ENCODE measurements around the gene FOXP2. TPM values are rescaled to one million over a fixed set of nuclear protein-coding genes. Genes with fewer than 3 reads are reported as not detected.
A peak's percentile ranks its signal among the peaks of the same experiment; 100 is the strongest.

Gene FOXP2
- total RNA-seq, 1 donor from 2014 or later: 5.3 TPM

- Histone ChIP-seq H3K4me3 (ENCODE audit: low read depth, low read length) (no peak overlapping the region), H3K36me3 (ENCODE audit: control insufficient read depth, insufficient read depth, low read length) (no peaks in the 10 kb centered on the region), H3K27me3 (ENCODE audit: control insufficient read depth, insufficient read depth, low read length) (no peaks in the 10 kb centered on the region)
- no peak for FAIRE-seq
- DNase-seq (ENCODE audit: low read depth): no peak
- TF ChIP-seq CTCF (IDR thresholded peaks at IDR 0.05; ENCODE audit: insufficient read depth, low read length, severe bottlenecking): no peak
These were observed 233.5 kb downstream of the FOXP2 start for GRCh38 chr7:114648117-114648516.

- Histone ChIP-seq H3K4me3 (ENCODE audit: low read depth, low read length) (no peak overlapping the region), H3K36me3 (ENCODE audit: control insufficient read depth, insufficient read depth, low read length) (no peaks in the 10 kb centered on the region), H3K27me3 (ENCODE audit: control insufficient read depth, insufficient read depth, low read length) (no peaks in the 10 kb centered on the region)
- no peak for DNase-seq (ENCODE audit: low read depth)
- TF ChIP-seq CTCF (IDR thresholded peaks at IDR 0.05; ENCODE audit: insufficient read depth, low read length, severe bottlenecking): no peak
- FAIRE-seq: no peak
These were observed 234.1 kb downstream of the FOXP2 start for GRCh38 chr7:114648680-114649079.

GRCh38 chr7:114649689-114650088 is 235.1 kb downstream of the FOXP2 start:
- DNase-seq (ENCODE audit: low read depth) (no peak), FAIRE-seq (no peak)
- Histone ChIP-seq H3K36me3 (ENCODE audit: control insufficient read depth, insufficient read depth, low read length) (no peaks in the 10 kb centered on the region), H3K4me3 (ENCODE audit: low read depth, low read length) (no peak overlapping the region), H3K27me3 (ENCODE audit: control insufficient read depth, insufficient read depth, low read length) (no peaks in the 10 kb centered on the region)
- no peak for TF ChIP-seq CTCF (IDR thresholded peaks at IDR 0.05; ENCODE audit: insufficient read depth, low read length, severe bottlenecking)

GRCh38 chr7:114650491-114650890 is 235.9 kb downstream of the FOXP2 start:
- no peaks in the 10 kb centered on the region for H3K27me3 ChIP-seq (ENCODE audit: control insufficient read depth, insufficient read depth, low read length)
- H3K4me3 ChIP-seq (ENCODE audit: low read depth, low read length): no peak overlapping the region
- DNase-seq (ENCODE audit: low read depth): no peak
- no peak for FAIRE-seq
- no peak for TF ChIP-seq CTCF (IDR thresholded peaks at IDR 0.05; ENCODE audit: insufficient read depth, low read length, severe bottlenecking)
- no peaks in the 10 kb centered on the region for H3K36me3 ChIP-seq (ENCODE audit: control insufficient read depth, insufficient read depth, low read length)

- no peaks in the 10 kb centered on the region for H3K27me3 ChIP-seq (ENCODE audit: control insufficient read depth, insufficient read depth, low read length)
- no peak for FAIRE-seq
- H3K4me3 ChIP-seq (ENCODE audit: low read depth, low read length): no peak overlapping the region
- no peak for TF ChIP-seq CTCF (IDR thresholded peaks at IDR 0.05; ENCODE audit: insufficient read depth, low read length, severe bottlenecking)
- no peaks in the 10 kb centered on the region for H3K36me3 ChIP-seq (ENCODE audit: control insufficient read depth, insufficient read depth, low read length)
- peak; percentile 8 for DNase-seq (ENCODE audit: low read depth)
These were observed 237.4 kb downstream of the FOXP2 start for GRCh38 chr7:114652041-114652440.

GRCh38 chr7:114653364-114654088 is 238.9 kb downstream of the FOXP2 start:
- no peak for DNase-seq (ENCODE audit: low read depth)
- no peak for TF ChIP-seq CTCF (IDR thresholded peaks at IDR 0.05; ENCODE audit: insufficient read depth, low read length, severe bottlenecking)

More at GRCh38 chr7:114653364-114654088, 238.9 kb downstream of the FOXP2 start:
- H3K36me3 ChIP-seq (ENCODE audit: control insufficient read depth, insufficient read depth, low read length): no peaks in the 10 kb centered on the region
- H3K27me3 ChIP-seq (ENCODE audit: control insufficient read depth, insufficient read depth, low read length): no peaks in the 10 kb centered on the region
- no peak for FAIRE-seq
- H3K4me3 ChIP-seq (ENCODE audit: low read depth, low read length): no peak overlapping the region
